AML-193 (cell line): ENCODE data around the gene COL5A1.

Source experiments
- DNase-seq, 2 experiments: peaks; one replicate each; lab custom pipeline; 2025; lab: John Stamatoyannopoulos, UW

COL5A1 gene

GRCh38 chr9:134787601-134788531, 146.3 kb downstream of the COL5A1 start:
- no peak for DNase-seq

GRCh38 chr9:134789168-134789567, 147.6 kb downstream of the COL5A1 start:
- no peak for DNase-seq

- no peak for DNase-seq
These were observed 149.4 kb downstream of the COL5A1 start for GRCh38 chr9:134791009-134791408.

DNA sequence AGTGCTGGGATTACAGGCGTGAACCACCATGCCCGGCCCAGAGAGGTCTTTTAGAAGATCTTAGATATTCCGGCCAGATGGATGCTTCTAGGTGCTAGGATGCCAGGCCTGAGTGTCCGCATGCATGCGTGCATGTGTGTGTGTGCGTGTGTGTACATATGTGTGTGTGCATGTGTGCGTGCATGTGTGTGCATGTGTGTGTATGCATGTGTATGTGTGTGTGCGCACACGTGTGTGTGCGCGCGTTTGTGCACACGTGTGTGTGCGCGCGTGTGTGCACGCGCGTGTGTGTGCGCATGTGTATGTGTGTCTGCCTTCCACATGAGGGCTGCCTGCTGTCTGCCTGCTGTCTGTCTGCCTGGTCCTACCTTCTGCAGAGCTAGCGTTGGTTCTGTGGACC, 151.0 kb downstream of the COL5A1 start:
- no peak for DNase-seq

GRCh38 chr9:134793288-134794188, 151.9 kb downstream of the COL5A1 start:
- no peak for DNase-seq

DNA sequence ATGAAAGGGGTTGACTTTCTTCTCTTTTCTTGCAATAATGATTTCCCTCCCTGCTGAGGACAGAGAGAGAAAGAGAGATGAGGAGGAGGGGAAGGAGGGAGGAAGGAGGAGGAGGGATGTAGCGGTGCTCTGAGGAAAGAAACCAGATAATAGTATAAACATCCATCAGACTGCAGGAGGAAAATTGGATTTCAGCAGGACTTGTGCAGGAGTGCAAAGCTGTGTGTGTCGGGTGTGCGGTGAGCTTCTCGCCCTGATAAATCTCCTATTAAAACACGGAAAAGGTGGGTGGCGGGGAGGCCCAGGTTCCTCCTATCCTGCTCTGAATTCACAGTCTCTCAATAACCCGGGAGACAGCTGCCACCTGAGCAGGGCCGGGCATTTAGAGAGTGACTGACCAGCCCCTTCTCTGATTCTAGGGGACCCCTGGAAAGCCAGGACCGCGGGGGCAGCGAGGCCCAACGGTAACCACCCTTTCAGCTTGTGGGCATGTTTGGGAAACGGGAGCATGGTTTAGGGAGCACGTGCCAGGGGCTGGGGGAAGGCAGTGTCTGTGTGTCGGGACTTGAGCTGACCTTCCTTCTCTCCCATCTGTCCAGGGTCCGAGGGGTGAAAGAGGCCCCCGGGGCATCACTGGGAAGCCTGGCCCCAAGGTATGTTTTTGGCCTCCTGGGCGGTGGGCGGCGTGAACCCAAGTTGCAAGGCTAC, 153.2 kb downstream of the COL5A1 start:
- DNase-seq, result no peak

- DNase-seq, result no peak
These were observed 153.8 kb downstream of the COL5A1 start for GRCh38 chr9:134795446-134795845.

- DNase-seq, result no peak
These were observed 155.3 kb downstream of the COL5A1 start for GRCh38 chr9:134796882-134797281.

DNA sequence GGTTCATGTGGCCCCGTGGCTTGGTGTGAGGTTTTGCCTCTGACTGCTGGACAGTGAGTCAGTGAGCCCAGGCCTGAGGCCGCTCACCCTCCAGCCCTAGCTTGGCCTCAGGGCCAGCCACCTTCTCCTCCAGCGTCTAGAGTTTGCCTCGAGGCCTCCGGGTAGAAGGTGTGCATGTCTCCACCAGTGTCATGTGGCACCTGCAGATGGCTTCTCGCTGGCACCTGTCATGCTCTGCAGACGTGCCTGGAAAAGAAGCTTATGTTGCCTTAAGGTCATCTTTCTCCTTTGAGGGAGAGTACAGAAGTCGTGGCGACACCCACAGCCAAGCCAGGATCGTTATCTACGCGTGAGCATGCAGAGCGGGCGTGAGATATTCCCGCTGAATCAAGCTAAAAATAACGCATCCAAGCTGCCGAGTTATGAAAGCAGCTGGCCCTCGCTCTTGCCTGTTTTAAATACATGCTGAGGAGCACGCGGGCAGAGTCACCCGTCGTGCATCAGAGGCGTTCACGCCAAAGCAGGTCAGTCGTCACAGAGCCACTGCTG, 159.3 kb downstream of the COL5A1 start:
- DNase-seq, result no peak

- no peak for DNase-seq
These were observed 160.7 kb downstream of the COL5A1 start for GRCh38 chr9:134802216-134802795.

GRCh38 chr9:134804871-134805270, 163.3 kb downstream of the COL5A1 start:
- DNase-seq, result no peak

DNA sequence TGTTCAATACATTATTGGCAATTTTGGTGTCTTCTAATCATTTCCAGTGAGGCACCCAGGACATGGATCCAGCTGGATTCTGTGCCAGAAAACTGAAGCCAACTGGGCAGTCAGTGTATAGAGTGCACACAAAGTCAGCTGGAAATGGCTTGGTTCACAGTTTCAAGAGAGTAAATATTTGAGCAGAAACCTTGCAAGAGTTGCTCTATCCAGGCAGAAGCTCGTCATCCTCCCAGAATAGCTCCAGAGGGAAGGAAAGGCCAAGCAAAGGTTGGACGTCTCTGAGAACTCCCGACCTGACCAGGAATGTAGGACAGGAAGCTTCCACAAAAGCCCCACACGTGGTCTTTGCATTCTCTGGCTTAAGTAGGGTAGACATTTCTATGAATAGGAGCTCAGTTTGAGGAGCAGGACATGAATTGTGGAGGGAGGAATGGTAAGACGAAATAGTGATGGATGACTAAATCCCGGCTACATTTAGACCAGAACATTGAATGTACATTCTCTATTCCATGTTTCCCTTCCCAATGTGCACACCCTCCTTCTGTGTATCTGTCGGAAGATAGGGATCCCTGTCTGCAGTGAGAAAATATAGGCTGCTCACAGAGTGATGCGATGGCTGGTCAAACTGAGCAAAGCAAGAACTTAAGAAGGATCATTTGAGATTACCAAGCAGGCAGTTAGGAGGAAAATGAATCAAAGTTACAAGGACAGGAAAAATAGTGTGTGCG, 166.3 kb downstream of the COL5A1 start:
- DNase-seq, result no peak

GRCh38 chr9:134808447-134808792, 166.8 kb downstream of the COL5A1 start:
- DNase-seq, result no peak

DNA sequence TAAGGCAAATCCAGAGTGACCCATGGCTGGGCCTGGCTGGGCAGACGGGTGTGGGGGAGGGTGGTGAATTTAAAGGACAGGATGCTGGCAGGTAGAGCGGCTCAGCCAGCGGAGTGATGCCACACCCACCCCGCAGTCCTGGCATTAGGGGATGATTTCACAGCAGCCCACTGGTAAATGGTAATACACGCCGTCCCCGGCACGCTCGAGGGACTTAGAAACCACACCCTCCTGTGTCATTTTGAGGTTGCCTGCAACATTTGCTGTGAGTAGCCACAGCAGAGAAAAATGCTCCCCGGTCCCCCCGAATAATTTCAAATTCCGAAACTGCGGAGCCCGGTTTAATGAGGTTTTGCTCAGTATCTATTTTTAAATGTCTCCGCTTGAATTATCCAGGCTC, 167.7 kb downstream of the COL5A1 start:
- no peak for DNase-seq

DNA sequence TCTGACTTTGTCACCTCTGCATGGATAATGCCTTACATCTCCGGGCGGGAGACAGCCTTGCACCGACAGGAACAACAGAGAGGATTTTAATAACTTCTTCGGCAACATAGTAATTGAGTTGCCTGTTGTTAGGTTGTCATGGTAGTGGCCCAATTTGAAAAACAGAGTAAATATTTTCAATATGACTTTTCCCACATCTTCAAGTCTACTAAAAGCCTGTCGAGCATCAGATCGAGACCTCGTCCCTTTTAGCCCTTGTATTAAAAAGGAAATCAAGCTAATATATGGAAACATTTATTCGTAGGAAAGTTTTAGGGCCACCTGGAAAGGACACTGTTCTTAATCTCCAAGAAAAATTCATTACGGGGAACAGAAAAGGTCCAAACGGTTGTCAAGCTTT, 168.2 kb downstream of the COL5A1 start:
- DNase-seq, result no peak

DNA sequence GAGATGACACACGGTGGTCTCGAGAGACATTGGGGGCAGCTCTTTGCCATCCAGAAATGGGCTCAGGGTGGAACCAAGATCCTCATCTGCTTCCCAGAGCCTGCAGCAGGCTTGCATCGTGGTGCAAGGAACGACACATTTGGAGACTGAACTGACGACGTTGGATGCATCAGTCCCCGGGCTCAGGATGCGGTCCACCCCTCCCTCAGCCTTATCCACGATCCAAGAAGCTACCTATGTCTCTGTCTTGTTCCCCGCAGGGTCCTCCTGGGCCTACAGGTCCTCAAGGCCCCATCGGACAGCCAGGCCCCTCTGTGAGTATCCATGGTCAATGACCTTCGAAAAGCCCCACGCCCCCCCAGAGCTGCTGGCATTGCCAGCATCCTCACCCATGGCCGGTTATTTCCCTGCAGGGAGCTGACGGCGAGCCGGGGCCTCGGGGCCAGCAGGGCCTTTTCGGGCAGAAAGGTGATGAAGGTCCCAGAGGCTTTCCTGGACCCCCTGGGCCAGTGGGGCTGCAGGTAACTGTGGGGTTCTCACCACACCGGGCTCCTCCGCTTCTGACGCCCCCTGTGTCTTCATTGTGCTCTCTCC, 169.6 kb downstream of the COL5A1 start:
- DNase-seq, result no peak

DNA sequence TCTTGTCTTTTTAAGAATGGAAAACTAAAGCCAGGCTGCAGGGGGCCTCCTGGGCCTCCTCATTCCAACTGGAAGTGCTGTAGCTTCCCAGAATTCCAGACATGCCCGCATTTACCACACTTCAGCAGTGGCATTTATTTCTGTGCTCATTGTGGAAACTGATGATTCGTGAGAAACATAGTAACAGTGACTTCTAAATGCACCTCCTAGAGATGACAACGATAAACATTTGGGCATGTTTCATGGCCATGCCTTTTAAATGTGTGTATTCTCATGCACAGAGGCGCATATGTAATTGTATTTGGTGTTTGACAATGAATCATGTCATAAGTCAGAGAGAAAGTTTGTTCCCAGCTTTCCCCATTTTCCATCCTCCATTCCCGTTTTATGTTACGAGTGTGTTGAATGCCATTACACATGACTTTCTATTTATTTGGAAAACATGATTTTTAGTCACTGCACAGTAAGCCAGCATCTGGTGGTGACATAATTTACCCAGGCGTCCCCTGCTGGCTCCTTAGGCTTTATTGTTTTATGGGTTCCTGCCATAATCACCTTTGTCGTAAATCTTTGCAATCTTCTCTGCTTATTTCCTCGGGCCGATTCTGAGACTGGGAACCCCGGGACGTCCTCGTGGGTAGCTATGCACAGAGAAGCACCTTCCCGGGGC, 170.2 kb downstream of the COL5A1 start:
- no peak for DNase-seq

GRCh38 chr9:134812343-134812673, 170.7 kb downstream of the COL5A1 start:
- no peak for DNase-seq

DNA sequence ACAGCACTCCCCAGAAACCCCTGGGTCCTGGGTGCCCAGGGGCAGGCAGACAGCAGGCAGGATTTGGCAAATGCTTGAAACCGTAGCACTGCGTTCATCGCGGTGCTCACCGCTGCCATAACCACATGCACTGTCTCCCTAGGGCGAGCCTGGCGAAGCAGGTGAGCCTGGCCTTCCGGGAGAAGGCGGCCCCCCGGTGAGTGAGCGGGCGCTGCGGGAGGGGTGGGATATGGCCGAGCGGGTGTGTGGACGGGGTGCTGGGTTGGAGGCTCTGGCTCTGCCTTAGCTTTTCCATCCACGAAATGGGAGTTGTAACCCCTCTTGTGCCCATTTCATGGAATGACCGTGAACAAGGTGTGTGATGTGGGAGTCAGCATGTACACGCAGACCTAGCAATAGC, 172.2 kb downstream of the COL5A1 start:
- no peak for DNase-seq

- DNase-seq, result no peak
These were observed 173.1 kb downstream of the COL5A1 start for GRCh38 chr9:134814598-134815215.
